IMR-90 (cell line): Measurements from ENCODE around the gene CDK5RAP2. TPM values are rescaled to one million over a fixed set of nuclear protein-coding genes. Genes with fewer than 3 reads are reported as not detected.

Experiments
- ATAC-seq: fragments of 200-7000 bp; cut with Tn5 transposase; 2 replicates; pipeline ENCODE4 v1.9.1; 2020; ENCODE audit warnings: low read depth, mild to moderate bottlenecking, moderate library complexity
- Bru-seq: library from RNA; stranded (reverse); fragments of 400-500 nt; gene quantifications from one replicate; lab custom pipeline; 2021; lab: Mats Ljungman, UMichigan
- BruChase-seq, 2 experiments: library from RNA; stranded (reverse); fragments of 400-500 nt; gene quantifications; one replicate each; lab custom pipeline; 2021; lab: Mats Ljungman, UMichigan
- BruUV-seq: library from RNA; stranded (reverse); fragments of 400-500 nt; replicated peaks from 2 replicates; lab custom pipeline; 2021; lab: Mats Ljungman, UMichigan
- CTCF ChIA-PET: fragments of 300-600 bp; formaldehyde crosslinking; extraction: SDS; loops from one replicate; lab custom pipeline; 2021; ENCODE audit warnings: antibody characterized with exemption; lab: Yijun Ruan, JAX
- POLR2A ChIA-PET: fragments of 300-600 bp; sonication (Branson Sonifier 250); formaldehyde crosslinking; loops from one replicate; lab custom pipeline; 2022; ENCODE audit warnings: antibody characterized with exemption; ENCODE audit not compliant: unreplicated experiment; lab: Charles Lee
- DNase-seq: peaks from one replicate; pipeline ENCODE4 v3.0.0; 2013
- H2AFZ ChIP-seq: replicated peaks from 2 replicates; pipeline ENCODE3; 2013; ENCODE audit warnings: low read length, mild to moderate bottlenecking; ENCODE audit not compliant: poor library complexity
- H2AK5ac ChIP-seq: 2 replicates; pipeline ENCODE4 v1.6.1; 2013; ENCODE audit warnings: low read depth, low read length, inconsistent platforms
- H2AK9ac ChIP-seq: replicated peaks from 2 replicates; pipeline ENCODE3; 2013; ENCODE audit warnings: mild to moderate bottlenecking, low read depth, low read length, moderate library complexity; ENCODE audit not compliant: poor library complexity
- H2BK120ac ChIP-seq: 2 replicates; pipeline ENCODE4 v1.6.1; 2013; ENCODE audit warnings: low read depth, low read length, inconsistent platforms
- H2BK15ac ChIP-seq: 3 replicates; pipeline ENCODE4 v1.6.1; 2013; ENCODE audit warnings: low read depth, low read length, inconsistent platforms
- H2BK20ac ChIP-seq: 2 replicates; pipeline ENCODE4 v1.6.1; 2013; ENCODE audit warnings: low read depth, mild to moderate bottlenecking, inconsistent platforms, low read length, moderate library complexity
- H2BK5ac ChIP-seq: 2 replicates; pipeline ENCODE4 v1.6.1; 2013; ENCODE audit warnings: mild to moderate bottlenecking, low read depth, low read length, inconsistent platforms; ENCODE audit not compliant: poor library complexity, severe bottlenecking
- H3K14ac ChIP-seq: replicated peaks from 2 replicates; pipeline ENCODE4 v1.6.1; 2013; ENCODE audit warnings: low read depth, low read length, inconsistent platforms
- H3K18ac ChIP-seq: 2 replicates; pipeline ENCODE4 v1.6.1; 2013; ENCODE audit warnings: low read depth, low read length, control low read depth
- H3K23ac ChIP-seq: 2 replicates; pipeline ENCODE4 v1.6.1; 2013; ENCODE audit warnings: low read depth, low read length, inconsistent platforms
- H3K27ac ChIP-seq: 2 replicates; pipeline ENCODE4 v1.5.1; 2013; ENCODE audit warnings: mild to moderate bottlenecking, control low read depth, low read length; ENCODE audit not compliant: insufficient read depth
- H3K27me3 ChIP-seq: 2 replicates; pipeline ENCODE4 v1.6.1; 2013; ENCODE audit warnings: low read length; ENCODE audit not compliant: control insufficient read depth, insufficient read depth
- H3K36me3 ChIP-seq: 2 replicates; pipeline ENCODE4 v1.6.1; 2013; ENCODE audit warnings: low read length, mixed read lengths; ENCODE audit not compliant: control insufficient read depth, insufficient read depth
- H3K4ac ChIP-seq: 2 replicates; pipeline ENCODE4 v1.6.1; 2013; ENCODE audit warnings: low read depth, low read length, inconsistent platforms
- H3K4me1 ChIP-seq: 2 replicates; pipeline ENCODE4 v1.6.1; 2013; ENCODE audit warnings: low read length, mixed read lengths; ENCODE audit not compliant: control insufficient read depth, insufficient read depth
- H3K4me2 ChIP-seq: 2 replicates; pipeline ENCODE4 v1.6.1; 2013; ENCODE audit warnings: low read depth, mild to moderate bottlenecking, control low read depth, low read length, moderate library complexity
- H3K4me3 ChIP-seq: 2 replicates; pipeline ENCODE4 v1.5.1; 2013; ENCODE audit warnings: low read depth, mild to moderate bottlenecking, control low read depth, low read length, moderate library complexity; ENCODE audit not compliant: insufficient read depth
- H3K56ac ChIP-seq: 2 replicates; pipeline ENCODE4 v1.6.1; 2013; ENCODE audit warnings: low read length, inconsistent platforms; ENCODE audit not compliant: insufficient read depth; ENCODE audit errors: extremely low read depth
- H3K79me1 ChIP-seq, 2 experiments: 2 replicates each; pipeline ENCODE4 v1.6.1; 2013; ENCODE audit warnings: low read length in 2 of 2, inconsistent platforms in 1 of 2, low read depth in 1 of 2
- H3K9ac ChIP-seq: 2 replicates; pipeline ENCODE4 v1.6.1; 2013; ENCODE audit warnings: low read depth, low read length, control low read depth
- H3K9me1 ChIP-seq: 2 replicates; pipeline ENCODE4 v1.6.1; 2013; ENCODE audit warnings: low read length, inconsistent platforms; ENCODE audit not compliant: insufficient read depth
- H3K9me3 ChIP-seq: 2 replicates; pipeline ENCODE4 v1.6.1; 2013; ENCODE audit warnings: low read length; ENCODE audit not compliant: control insufficient read depth, insufficient read depth
- H4K20me1 ChIP-seq: 2 replicates; pipeline ENCODE4 v1.6.1; 2013; ENCODE audit warnings: low read length, inconsistent platforms; ENCODE audit not compliant: insufficient read depth
- H4K5ac ChIP-seq: 2 replicates; pipeline ENCODE4 v1.6.1; 2013; ENCODE audit warnings: mild to moderate bottlenecking, low read depth, low read length, control low read depth
- H4K8ac ChIP-seq, 2 experiments: 2 replicates each; pipeline ENCODE4 v1.6.1; 2013; ENCODE audit warnings: low read depth in 2 of 2, low read length in 2 of 2, control low read depth in 1 of 2, inconsistent platforms in 1 of 2
- H4K91ac ChIP-seq: 2 replicates; pipeline ENCODE4 v1.6.1; 2013; ENCODE audit warnings: low read depth, low read length, inconsistent platforms; ENCODE audit not compliant: insufficient read depth
- MAZ ChIP-seq: IDR thresholded peaks from 2 replicates; pipeline ENCODE4 v1.6.1; 2012; ENCODE audit warnings: low read depth, mild to moderate bottlenecking, low read length, improper control_type of control experiment, moderate library complexity, borderline replicate concordance
- POLR2A ChIP-seq: IDR thresholded peaks from 2 replicates; pipeline ENCODE4 v1.6.1; 2012; ENCODE audit warnings: mild to moderate bottlenecking, low read depth, low read length
- RAD21 ChIP-seq: IDR thresholded peaks from 2 replicates; pipeline ENCODE4 v1.6.1; 2012; ENCODE audit warnings: low read length, improper control_type of control experiment
- USF2 ChIP-seq: fragments of 150-350 bp; IDR thresholded peaks from 2 replicates; pipeline ENCODE4 v1.6.1; 2017; ENCODE audit warnings: mild to moderate bottlenecking, antibody characterized with exemption, low read length, low read depth
- WGBS, 2 experiments: methylation state at CpG; one replicate each; pipeline versions ENCODE4 v1.1.5 to v1.1.7; 2013; ENCODE audit warnings: missing lambda C conversion rate in 2 of 2; ENCODE audit not compliant: insufficient read length in 1 of 2; ENCODE audit errors: extremely low coverage in 2 of 2; 5-methylcytosine and 5-hydroxymethylcytosine counted together
- dilution Hi-C: fragments of 300-500 bp; cut with HindIII; formaldehyde crosslinking; loops from one replicate; pipeline ENCODE4 v1.14.3; 2018; ENCODE audit warnings: low sequenced_read_pairs; ENCODE audit not compliant: unreplicated experiment
- in situ Hi-C: fragments of 300-500 bp; cut with MboI; formaldehyde crosslinking; loops from 3 replicates; pipeline ENCODE4 v1.14.3; 2019; ENCODE audit warnings: low sequenced_read_pairs, inconsistent platforms, mixed read lengths
- intact Hi-C: fragments of 100-400 bp; cut with micrococcal nuclease; formaldehyde crosslinking; loops from 2 replicates; pipeline ENCODE4 v1.10.0; 2022
- long read RNA-seq: library from polyadenylated mRNA; unstranded; transcript quantifications from one replicate; pipeline ENCODE4 v2.0.0, GENCODE V29; 2021; ENCODE audit not compliant: unreplicated experiment
- polyA plus RNA-seq, 3 experiments: library from polyadenylated mRNA; depleted of rRNA; stranded (reverse); fragments of >200 nt; gene quantifications; 2 replicates each; pipeline ENCODE4 v1.2.3, GENCODE V29; 2012; ENCODE audit warnings: low replicate concordance in 1 of 3
- total RNA-seq: library from RNA; depleted of rRNA; stranded (reverse); fragments of >200 nt; gene quantifications from 2 replicates; pipeline ENCODE4 v1.2.3, GENCODE V29; 2012; rRNA removed

CDK5RAP2 gene
- total RNA-seq: 29.4 and 31.7 TPM in 2 replicates
- polyA plus RNA-seq (2012; rRNA removed): 27.9 and 29.5 TPM in 2 replicates
- polyA plus RNA-seq (2012; cell fraction: cytosol; rRNA removed): 17.2 TPM in 2 replicates
- polyA plus RNA-seq (2012; cell fraction: nucleus; rRNA removed; ENCODE audit: low replicate concordance): 44.6 and 59.8 TPM in 2 replicates
- percentile 72 among the genes with signal in this experiment for Bru-seq, nascent RNA
- BruChase-seq, experiment 1, labeled RNA remaining after a 6-hour chase: percentile 66 among the genes with signal in this experiment
- BruChase-seq, experiment 2, labeled RNA remaining after a 2-hour chase: percentile 68 among the genes with signal in this experiment
- long read RNA-seq, full-length matches to known transcripts: 4 of 27 reads
- long read RNA-seq, partial matches to known transcripts: 13 of 27 reads
- long read RNA-seq, other reads (novel, unspliced or antisense): 10 of 27 reads

- H2BK20ac ChIP-seq: peak within 1 kb of the TSS; percentile 47
- H3K23ac ChIP-seq: peak within 1 kb of the TSS; percentile 63
- ATAC-seq (peak; percentile 98), DNase-seq (peak; percentile 98)
- no peaks in the 10 kb centered on the region for H3K9me3 ChIP-seq
- in situ Hi-C loops: no loop called here
- H3K4me1 ChIP-seq: peaks cover 6% of the 10 kb centered on the region
- peak within 1 kb of the TSS; percentile 20 for H3K56ac ChIP-seq
- H2BK15ac ChIP-seq: peak within 1 kb of the TSS; percentile 62; the same call in 1 of the 3 replicates
- intact Hi-C loops: no loop called here
- POLR2A ChIA-PET: interaction anchor here (0.6 kb wide), 2 partner anchors 41 to 44 kb away, joined by 8 to 10 read pairs; no protein-coding TSS in a partner anchor
- H3K27ac ChIP-seq: peak within 1 kb of the TSS; percentile 65
- dilution Hi-C loops: no loop called here
- peak within 1 kb of the TSS; percentile 49 for H2AK5ac ChIP-seq
- H3K18ac ChIP-seq: peak within 1 kb of the TSS; percentile 29; the same call in 1 of the 2 replicates
- peak within 1 kb of the TSS; percentile 99 for H4K8ac ChIP-seq
- TF ChIP-seq RAD21: no peak
- peak; percentile 39 for TF ChIP-seq USF2
- peak; percentile 69; the same call in 1 of the 2 replicates for TF ChIP-seq MAZ
- TF ChIP-seq POLR2A: peak; percentile 63; the same call in 1 of the 2 replicates
- H3K27me3 ChIP-seq: no peaks in the 10 kb centered on the region
- peak within 1 kb of the TSS; percentile 72 for H3K4ac ChIP-seq
- H4K5ac ChIP-seq: peak within 1 kb of the TSS; percentile 94
- peak within 1 kb of the TSS; percentile 72 for H3K4me3 ChIP-seq
- CTCF ChIA-PET: no interaction called here
- H3K79me1 ChIP-seq: peaks cover 17 to 35% of the 10 kb centered on the region in 2 experiments
- H2AK9ac ChIP-seq: peak within 1 kb of the TSS; percentile 89
- peaks cover 12% of the 10 kb centered on the region for H3K9me1 ChIP-seq
- no TSS peak for BruUV-seq
- H2BK5ac ChIP-seq: peak within 1 kb of the TSS; percentile 58
- peak within 1 kb of the TSS; percentile 79 for H3K14ac ChIP-seq
- peak within 1 kb of the TSS; percentile 80 for H4K91ac ChIP-seq
- no peaks in the 10 kb centered on the region for H4K20me1 ChIP-seq
- H3K9ac ChIP-seq: peak within 1 kb of the TSS; percentile 60
- peak within 1 kb of the TSS; percentile 88 for H3K4me2 ChIP-seq
- H2BK120ac ChIP-seq: peak within 1 kb of the TSS; percentile 84
- peak within 1 kb of the TSS; percentile 91 for H2AFZ ChIP-seq
- WGBS, 2 experiments: 18% methylated on average over 11 of the region's 33 CpGs; no CpG with 5 or more reads in 1 of the 2 experiments
- no peaks in the 10 kb centered on the region for H3K36me3 ChIP-seq
Measured at GRCh38 chr9:120580051-120580896, at the start of gene CDK5RAP2. TSS of gene CDK5RAP2 (minus strand) at chr9:120580167. CDS start at chr9:120579978, 189 bp downstream.
